ENCODE measurements around the gene SLC15A4.

Gene SLC15A4

DNA sequence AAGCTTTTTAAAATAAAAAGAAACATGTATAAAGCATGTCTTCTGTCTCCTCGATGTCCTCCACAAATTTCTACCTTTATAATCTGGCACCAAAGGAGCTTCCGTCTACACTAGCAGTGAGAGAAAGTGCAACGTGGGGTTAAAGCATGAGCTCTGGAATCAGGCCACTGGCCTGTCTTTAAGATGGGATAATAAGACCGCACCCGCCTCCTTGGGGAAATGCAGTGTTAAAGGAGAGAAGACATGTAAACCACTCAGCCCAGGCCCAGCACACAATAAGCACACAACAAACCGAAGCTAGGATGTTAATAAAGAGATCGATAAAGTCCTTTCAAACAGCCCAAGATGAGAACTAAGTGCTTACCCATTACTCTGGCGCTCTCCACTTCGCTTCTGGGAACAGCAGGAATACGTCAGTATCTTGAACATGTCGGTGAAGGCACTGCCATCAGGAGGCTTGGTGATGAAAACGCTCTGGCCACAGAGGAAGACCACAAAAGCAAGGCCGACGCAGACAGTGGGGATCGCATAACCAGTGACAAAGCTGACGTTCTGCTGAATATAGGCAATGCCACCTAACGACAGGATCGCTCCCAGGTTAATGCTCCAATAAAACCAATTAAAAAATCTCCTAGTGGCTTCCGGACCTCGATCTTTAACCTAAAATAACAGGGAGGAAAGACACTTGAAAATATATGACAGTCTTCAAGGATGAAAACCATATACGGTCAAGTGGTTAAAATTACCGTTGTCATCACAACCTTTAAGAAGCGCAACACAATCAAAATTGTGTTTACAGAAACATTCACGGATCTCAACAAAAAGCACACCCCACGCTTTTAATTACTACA lies 9.1 kb downstream of the SLC15A4 start:
- H3K36me3 ChIP-seq (replicated peaks; ENCODE audit: insufficient read depth, low read length), result no peaks in the 10 kb centered on the region
- no peaks in the 10 kb centered on the region for H4K20me1 ChIP-seq (ENCODE audit: insufficient read depth, low read length)
- no peaks in the 10 kb centered on the region for H3K27me3 ChIP-seq (replicated peaks; ENCODE audit: insufficient read depth, low read length)
- H3K9me3 ChIP-seq (replicated peaks; ENCODE audit: insufficient read depth, low read length), result no peaks in the 10 kb centered on the region
- H3K4me1 ChIP-seq (ENCODE audit: low read length), result peaks cover 3% of the 10 kb centered on the region; the same call in 1 of the 2 replicates
- H3K27ac ChIP-seq (ENCODE audit: low read length), result no peak overlapping the region
- no peak overlapping the region for H3K4me2 ChIP-seq (ENCODE audit: low read depth, low read length)
- TF ChIP-seq, protein P1, sequence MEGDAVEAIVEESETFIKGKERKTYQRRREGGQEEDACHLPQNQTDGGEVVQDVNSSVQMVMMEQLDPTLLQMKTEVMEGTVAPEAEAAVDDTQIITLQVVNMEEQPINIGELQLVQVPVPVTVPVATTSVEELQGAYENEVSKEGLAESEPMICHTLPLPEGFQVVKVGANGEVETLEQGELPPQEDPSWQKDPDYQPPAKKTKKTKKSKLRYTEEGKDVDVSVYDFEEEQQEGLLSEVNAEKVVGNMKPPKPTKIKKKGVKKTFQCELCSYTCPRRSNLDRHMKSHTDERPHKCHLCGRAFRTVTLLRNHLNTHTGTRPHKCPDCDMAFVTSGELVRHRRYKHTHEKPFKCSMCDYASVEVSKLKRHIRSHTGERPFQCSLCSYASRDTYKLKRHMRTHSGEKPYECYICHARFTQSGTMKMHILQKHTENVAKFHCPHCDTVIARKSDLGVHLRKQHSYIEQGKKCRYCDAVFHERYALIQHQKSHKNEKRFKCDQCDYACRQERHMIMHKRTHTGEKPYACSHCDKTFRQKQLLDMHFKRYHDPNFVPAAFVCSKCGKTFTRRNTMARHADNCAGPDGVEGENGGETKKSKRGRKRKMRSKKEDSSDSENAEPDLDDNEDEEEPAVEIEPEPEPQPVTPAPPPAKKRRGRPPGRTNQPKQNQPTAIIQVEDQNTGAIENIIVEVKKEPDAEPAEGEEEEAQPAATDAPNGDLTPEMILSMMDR (IDR thresholded peaks at IDR 0.05; ENCODE audit: low read length), result no peak
- no peak for TF ChIP-seq EZH2phosphoT487 (IDR thresholded peaks at IDR 0.05; ENCODE audit: low read length)
- no peak for TF ChIP-seq EZH2 (optimal IDR thresholded peaks at IDR 0.05; ENCODE audit: low read depth, low read length)
- H3F3A ChIP-seq (ENCODE audit: insufficient read depth, low read length), result peaks cover 14% of the 10 kb centered on the region
- H2AFZ ChIP-seq (ENCODE audit: low read length), result no peak overlapping the region
- no peak overlapping the region for H3K4me3 ChIP-seq (ENCODE audit: low read length)
- no peaks in the 10 kb centered on the region for H3K9me2 ChIP-seq (replicated peaks; ENCODE audit: insufficient read depth, low read length)
- no peak for DNase-seq
- H3K79me2 ChIP-seq (ENCODE audit: low read length), result peaks cover 82% of the 10 kb centered on the region
- no peak overlapping the region for H3K9ac ChIP-seq (ENCODE audit: low read length)

DNA sequence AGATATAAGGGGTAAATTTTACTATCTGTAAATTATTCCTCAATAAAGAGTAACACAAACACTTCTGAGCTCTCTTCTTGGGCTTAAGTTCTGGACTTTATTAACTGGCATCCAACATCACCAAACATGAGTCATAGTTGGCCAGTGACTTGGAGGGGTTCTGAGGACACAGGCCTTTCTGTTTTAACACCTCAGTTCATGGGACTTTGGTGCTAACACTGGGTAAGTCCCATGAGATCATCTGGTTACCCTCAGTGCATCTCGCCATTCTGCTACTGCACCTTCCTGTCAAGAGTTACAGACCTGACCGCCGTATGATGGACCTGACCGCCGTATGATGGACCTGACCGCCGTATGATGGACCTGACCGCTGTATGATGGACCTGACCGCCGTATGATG lies 9.9 kb downstream of the SLC15A4 start:
- Histone ChIP-seq H3F3A (ENCODE audit: insufficient read depth, low read length) (peaks cover 16% of the 10 kb centered on the region), H3K27me3 (replicated peaks; ENCODE audit: insufficient read depth, low read length) (no peaks in the 10 kb centered on the region), H2AFZ (ENCODE audit: low read length) (no peak overlapping the region), H3K9me3 (replicated peaks; ENCODE audit: insufficient read depth, low read length) (no peaks in the 10 kb centered on the region), H3K79me2 (ENCODE audit: low read length) (peaks cover 82% of the 10 kb centered on the region), H4K20me1 (ENCODE audit: insufficient read depth, low read length) (no peaks in the 10 kb centered on the region), H3K36me3 (replicated peaks; ENCODE audit: insufficient read depth, low read length) (no peaks in the 10 kb centered on the region), H3K9me2 (replicated peaks; ENCODE audit: insufficient read depth, low read length) (no peaks in the 10 kb centered on the region), H3K4me1 (ENCODE audit: low read length) (peaks cover 7% of the 10 kb centered on the region; the same call in 1 of the 2 replicates), H3K4me3 (ENCODE audit: low read length) (no peak overlapping the region), H3K9ac (ENCODE audit: low read length) (no peak overlapping the region), H3K4me2 (ENCODE audit: low read depth, low read length) (no peak overlapping the region), H3K27ac (ENCODE audit: low read length) (no peak overlapping the region)
- no peak for TF ChIP-seq EZH2 (optimal IDR thresholded peaks at IDR 0.05; ENCODE audit: low read depth, low read length)
- no peak for TF ChIP-seq EZH2phosphoT487 (IDR thresholded peaks at IDR 0.05; ENCODE audit: low read length)
- TF ChIP-seq, protein P1 (IDR thresholded peaks at IDR 0.05; ENCODE audit: low read length), result no peak
- DNase-seq, result no peak

DNA sequence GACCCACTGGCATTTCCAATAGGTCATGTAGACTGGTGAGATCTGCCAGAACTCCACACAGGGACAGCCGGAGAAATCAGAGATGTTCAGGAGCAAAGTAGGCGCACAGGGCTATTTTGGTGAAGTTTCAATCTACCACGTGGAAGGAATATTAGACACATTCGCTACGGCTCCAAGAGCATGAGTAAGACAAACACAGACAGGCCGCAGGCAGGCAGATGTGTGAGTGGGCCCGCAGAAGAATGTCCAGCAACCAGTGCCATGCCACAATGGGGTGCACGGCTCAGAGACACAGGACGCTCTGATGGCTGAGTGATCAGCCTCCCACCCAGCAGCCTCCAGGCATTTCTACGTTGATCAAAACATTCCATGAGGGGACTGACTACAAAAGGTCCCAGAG lies 10.4 kb downstream of the SLC15A4 start:
- Histone ChIP-seq H2AFZ (ENCODE audit: low read length) (no peak overlapping the region), H3K4me3 (ENCODE audit: low read length) (no peak overlapping the region), H3K4me1 (ENCODE audit: low read length) (peaks cover 7% of the 10 kb centered on the region; the same call in 1 of the 2 replicates), H3K9ac (ENCODE audit: low read length) (no peak overlapping the region), H3K9me3 (replicated peaks; ENCODE audit: insufficient read depth, low read length) (no peaks in the 10 kb centered on the region), H3K4me2 (ENCODE audit: low read depth, low read length) (no peak overlapping the region), H3K36me3 (replicated peaks; ENCODE audit: insufficient read depth, low read length) (no peaks in the 10 kb centered on the region), H3K27ac (ENCODE audit: low read length) (no peak overlapping the region), H3F3A (ENCODE audit: insufficient read depth, low read length) (peaks cover 16% of the 10 kb centered on the region), H3K79me2 (ENCODE audit: low read length) (peaks cover 81% of the 10 kb centered on the region), H3K27me3 (replicated peaks; ENCODE audit: insufficient read depth, low read length) (no peaks in the 10 kb centered on the region), H4K20me1 (ENCODE audit: insufficient read depth, low read length) (no peaks in the 10 kb centered on the region), H3K9me2 (replicated peaks; ENCODE audit: insufficient read depth, low read length) (no peaks in the 10 kb centered on the region)
- TF ChIP-seq EZH2phosphoT487 (IDR thresholded peaks at IDR 0.05; ENCODE audit: low read length) (no peak), EZH2 (optimal IDR thresholded peaks at IDR 0.05; ENCODE audit: low read depth, low read length) (no peak)
- TF ChIP-seq, protein P1 (IDR thresholded peaks at IDR 0.05; ENCODE audit: low read length), result no peak
- no peak for DNase-seq
